ENCODE results near the gene GADD45A.

GADD45A gene

GRCh38 chr1:67687649-67688048 is 2.6 kb downstream of the GADD45A start:
- no peak for TF ChIP-seq CTCF (IDR thresholded peaks at IDR 0.05; ENCODE audit: low read depth, low read length, missing control alignments)
- DNase-seq (ENCODE audit: low read depth), result no peak
- H3K4me3 ChIP-seq (ENCODE audit: low read depth, low read length), result peak overlapping the region; percentile 98; the same call in 1 of the 2 replicates

- no peak for DNase-seq (ENCODE audit: low read depth)
- TF ChIP-seq CTCF (IDR thresholded peaks at IDR 0.05; ENCODE audit: low read depth, low read length, missing control alignments), result no peak
- no peak overlapping the region for H3K4me3 ChIP-seq (ENCODE audit: low read depth, low read length)
Observed at GRCh38 chr1:67688526-67689219, 3.7 kb downstream of the GADD45A start.

- DNase-seq (ENCODE audit: low read depth), result no peak
- no peak overlapping the region for H3K4me3 ChIP-seq (ENCODE audit: low read depth, low read length)
- no peak for TF ChIP-seq CTCF (IDR thresholded peaks at IDR 0.05; ENCODE audit: low read depth, low read length, missing control alignments)
Observed at GRCh38 chr1:67689267-67690017, 4.4 kb downstream of the GADD45A start.

GRCh38 chr1:67690018-67690363 is 5.0 kb downstream of the GADD45A start:
- DNase-seq (ENCODE audit: low read depth), result no peak
- H3K4me3 ChIP-seq (ENCODE audit: low read depth, low read length), result no peak overlapping the region

GRCh38 chr1:67690411-67690810 is 5.4 kb downstream of the GADD45A start:
- no peak overlapping the region for H3K4me3 ChIP-seq (ENCODE audit: low read depth, low read length)
- no peak for TF ChIP-seq CTCF (IDR thresholded peaks at IDR 0.05; ENCODE audit: low read depth, low read length, missing control alignments)
- no peak for DNase-seq (ENCODE audit: low read depth)

More at GRCh38 chr1:67690018-67690363, 5.0 kb downstream of the GADD45A start:
- TF ChIP-seq CTCF (IDR thresholded peaks at IDR 0.05; ENCODE audit: low read depth, low read length, missing control alignments), result no peak

GRCh38 chr1:67691712-67692111 is 6.7 kb downstream of the GADD45A start:
- TF ChIP-seq CTCF (IDR thresholded peaks at IDR 0.05; ENCODE audit: low read depth, low read length, missing control alignments), result no peak

More at GRCh38 chr1:67691712-67692111, 6.7 kb downstream of the GADD45A start:
- DNase-seq (ENCODE audit: low read depth), result no peak
- no peak overlapping the region for H3K4me3 ChIP-seq (ENCODE audit: low read depth, low read length)
